RKO (cell line): ENCODE results near the gene RALGPS2.

Experiments
- DNase-seq: peaks from one replicate; pipeline ENCODE4 v3.0.0-alpha.2; 2016; ENCODE audit warnings: low spot score

The RALGPS2 gene

DNA sequence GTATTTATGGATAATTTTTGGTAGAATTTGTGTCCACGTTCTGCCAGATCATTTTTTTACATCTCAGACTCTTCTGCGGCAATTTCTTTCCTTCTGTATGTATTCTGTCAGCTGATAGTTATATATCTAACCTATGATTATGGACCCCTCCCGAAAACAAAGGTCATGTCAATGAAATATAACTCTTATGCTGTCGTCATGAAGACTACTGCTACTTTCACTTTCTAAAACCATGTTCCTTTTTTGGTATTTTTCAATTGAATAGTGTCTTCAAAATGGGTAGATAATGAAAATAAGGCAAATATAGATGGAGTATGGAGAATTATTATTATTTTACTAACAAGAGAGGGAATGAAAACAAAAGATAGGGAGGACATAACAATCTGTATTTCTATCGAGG, 142.6 kb downstream of the RALGPS2 start:
- no peak for DNase-seq

DNA sequence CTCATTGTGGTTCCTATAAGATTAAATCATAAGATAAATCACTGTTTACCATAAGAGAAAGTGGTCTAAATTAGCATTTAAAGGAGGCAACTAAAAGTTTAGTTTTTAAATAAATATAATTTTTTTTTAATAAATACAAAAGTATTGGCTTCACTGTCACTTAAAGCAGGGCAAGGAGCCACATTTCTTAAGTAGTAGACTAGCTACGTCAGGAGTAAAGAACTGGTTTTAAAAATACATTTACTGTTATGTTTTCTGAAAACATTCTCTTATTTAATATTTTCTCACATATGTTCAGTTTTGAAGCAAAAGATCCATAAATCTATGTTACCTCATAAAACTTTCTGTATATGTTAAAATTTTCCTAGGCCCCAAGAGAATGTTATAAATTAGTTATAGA, 143.7 kb downstream of the RALGPS2 start:
- no peak for DNase-seq

DNA sequence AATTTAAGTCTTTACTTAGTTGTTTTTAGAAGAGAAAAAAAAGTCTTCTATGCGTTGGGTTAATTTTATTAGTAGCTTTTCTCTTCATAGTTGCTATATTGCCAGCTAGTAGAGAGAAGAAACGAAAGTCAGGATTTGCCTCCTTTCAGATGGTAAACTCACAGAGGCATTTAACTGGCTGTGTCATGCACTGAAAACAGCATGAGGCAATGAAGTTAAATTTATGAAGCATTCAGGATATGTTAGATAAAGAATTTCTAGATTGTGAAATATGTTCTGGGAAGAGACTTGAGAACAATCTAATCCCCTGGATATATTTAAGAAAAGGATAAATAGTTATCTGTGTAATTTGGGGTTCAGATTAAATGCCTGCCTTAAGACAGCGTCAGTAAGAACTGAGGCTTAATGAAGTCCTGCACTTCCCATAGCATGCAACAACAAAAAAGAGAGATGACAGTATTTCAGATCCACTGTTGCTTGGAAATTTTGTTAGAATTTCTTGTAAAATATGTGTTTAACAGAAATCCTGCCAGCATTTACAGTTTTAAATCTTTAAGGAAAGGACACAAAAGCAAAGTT, 144.2 kb downstream of the RALGPS2 start:
- no peak for DNase-seq

DNA sequence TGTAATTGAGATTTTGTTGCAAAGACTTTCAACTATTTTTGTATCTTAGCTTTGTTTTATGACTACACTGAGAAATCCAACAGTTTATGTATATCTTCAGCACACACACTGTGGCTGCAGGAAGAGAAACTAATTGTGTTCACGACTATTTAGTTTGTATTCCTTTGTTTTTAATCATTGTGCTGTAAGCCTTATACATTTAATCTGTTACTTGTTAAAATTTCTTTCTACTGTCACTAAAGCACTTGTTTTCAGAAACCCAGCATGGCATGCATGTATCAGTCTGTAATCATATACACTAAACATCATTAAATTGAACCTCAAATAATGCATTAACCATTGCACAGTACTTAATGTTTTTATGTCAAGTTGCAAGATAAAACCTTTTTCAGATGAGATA, 145.2 kb downstream of the RALGPS2 start:
- no peak for DNase-seq

DNA sequence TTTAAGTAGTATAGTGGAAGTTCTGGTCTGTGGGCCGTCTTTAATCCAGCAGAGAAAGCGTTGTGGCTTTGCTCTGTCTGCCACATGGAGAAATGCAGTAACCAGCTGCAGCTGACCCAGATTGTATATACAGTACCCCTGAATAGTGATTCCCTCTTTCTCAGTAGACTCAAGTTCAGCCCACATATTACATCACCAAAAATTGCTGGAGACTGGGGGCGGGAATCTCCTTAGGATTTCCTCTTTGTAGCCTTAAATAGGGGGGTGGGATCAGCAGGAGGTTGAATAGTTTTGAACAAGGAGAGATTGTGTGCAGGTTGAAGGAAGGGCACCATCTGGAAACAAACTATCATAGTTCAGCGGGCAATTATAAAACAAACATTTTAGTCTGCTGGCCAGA, 145.9 kb downstream of the RALGPS2 start, which contains the start of gene ANGPTL1:
ANGPTL1 (minus strand) TSS at position 134 of the 400 bp plus-strand sequence. CDS start 5,301 bp downstream, outside the sequence.
- DNase-seq: no peak

DNA sequence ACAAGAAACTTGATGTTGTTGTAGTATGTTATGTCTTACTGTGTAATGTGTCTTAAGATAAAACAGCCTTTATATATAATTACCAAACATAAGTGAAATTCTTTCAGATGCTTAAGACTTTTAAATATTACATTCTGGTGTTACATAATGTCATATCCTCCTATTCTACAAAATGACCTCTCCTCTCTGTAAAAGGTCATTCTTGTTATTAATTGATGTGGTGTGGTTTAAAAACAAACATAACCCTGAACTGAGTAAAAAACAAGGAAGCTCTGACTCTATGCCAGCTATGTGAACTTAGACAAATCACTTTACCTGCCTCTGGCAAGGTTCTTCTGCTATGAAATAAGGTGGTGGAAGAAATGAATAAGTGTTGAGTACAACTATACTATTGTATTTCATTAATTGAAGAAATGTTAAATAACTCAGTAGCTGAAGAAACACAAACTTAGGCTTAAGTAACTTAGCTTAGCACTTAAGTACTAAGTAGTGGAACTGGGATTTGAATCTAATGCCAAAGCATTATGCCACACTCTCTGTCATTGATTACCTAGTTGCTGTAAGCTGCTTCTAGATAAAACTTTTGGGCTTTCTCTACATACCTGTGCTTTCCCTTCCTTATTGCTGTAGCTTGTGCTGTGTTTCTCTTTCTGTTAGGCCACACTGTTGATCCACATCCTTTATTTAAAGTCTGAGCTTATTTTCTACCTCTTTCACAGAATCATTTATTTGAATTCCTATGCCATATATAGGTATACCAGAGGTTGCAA, 146.7 kb downstream of the RALGPS2 start:
- DNase-seq: no peak

DNA sequence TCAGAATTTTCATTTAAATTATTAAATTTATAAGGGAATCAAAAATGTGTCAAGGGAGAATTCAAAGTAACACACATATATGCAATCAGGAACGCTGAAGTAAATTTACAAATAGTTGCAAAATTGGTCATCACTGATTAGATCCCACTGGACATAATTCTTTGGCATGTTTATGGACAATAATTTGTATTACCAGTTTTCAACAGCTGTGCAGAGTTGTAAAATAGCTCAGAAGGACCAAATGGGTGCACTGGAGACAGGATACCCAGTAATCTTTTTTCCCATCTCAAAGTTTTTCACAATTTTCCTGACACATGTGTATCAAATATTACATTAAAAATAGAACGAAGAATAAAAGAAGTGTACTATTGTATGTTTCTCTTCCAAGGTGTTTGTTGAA, 149.9 kb downstream of the RALGPS2 start:
- no peak for DNase-seq

DNA sequence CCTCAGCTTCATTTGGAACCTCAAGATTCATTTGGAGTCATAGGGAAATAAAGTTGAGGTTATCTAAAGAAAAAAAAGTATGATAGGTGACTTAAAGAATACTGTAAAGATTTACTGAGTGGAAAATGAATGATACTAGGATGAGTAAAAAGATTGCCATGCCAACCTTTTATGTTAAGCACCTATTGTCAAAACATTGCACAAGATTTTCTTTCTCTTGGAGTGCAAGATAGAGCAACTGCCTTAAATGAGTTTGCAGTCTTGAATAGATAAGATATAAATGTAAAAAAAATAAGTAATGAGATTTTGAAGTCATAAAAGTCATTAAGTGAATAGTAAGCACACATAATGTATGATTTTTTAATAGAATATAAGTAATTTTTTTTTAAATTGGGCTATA, 150.9 kb downstream of the RALGPS2 start:
- DNase-seq: no peak

DNA sequence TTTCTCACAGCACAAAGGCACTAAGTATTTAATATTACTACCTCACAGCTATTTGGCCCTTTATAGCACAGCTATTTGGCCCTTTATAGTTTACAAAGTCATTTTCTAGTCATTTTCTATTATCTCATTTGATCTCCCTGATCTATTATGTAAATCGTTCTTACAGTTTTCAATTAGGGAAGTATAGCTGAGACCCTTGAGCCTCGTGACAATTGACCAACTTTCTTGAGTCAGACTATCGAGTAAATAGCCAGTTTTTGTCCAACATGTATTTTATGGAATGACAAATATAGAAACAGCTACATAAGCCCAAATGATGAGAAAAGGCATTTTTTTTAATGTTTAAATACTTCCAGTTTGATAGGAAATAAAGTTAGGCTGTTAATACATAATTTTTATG, 152.9 kb downstream of the RALGPS2 start:
- DNase-seq: no peak

DNA sequence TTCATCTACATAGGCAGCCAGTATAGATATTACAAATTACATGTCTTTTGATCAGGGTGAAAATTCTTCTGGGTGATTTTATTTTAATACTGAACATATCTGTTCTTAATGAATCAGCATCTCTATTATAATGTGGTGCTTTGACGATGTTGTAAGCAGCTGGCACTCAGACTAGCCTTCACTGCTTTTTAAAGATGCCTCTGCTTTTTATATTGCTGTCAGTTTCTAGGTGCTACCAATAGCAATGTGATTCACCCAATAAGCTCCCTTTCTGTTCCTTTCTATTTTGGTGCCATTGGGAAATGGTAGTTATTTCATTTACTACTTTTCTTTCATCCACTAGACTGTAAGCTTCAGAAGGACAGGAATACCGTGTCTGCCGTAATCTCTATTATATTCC, 156.9 kb downstream of the RALGPS2 start:
- no peak for DNase-seq

DNA sequence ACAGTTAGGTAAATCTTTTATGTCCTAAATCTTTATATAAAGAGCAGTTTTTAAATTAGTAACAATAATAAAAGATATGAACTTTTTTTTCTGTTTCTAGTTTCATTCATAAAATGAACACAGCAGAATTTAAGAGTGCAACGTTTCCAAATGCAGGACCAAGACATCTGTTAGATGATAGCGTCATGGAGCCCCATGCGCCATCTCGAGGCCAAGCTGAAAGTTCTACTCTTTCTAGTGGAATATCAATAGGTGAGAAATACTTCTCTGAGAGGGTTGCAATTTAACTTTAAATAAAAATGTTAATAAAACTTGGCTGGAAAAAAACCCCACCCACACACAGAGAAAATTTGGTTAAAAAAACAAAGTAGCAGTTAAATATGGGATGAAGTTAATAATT, 160.8 kb downstream of the RALGPS2 start:
- DNase-seq: no peak

DNA sequence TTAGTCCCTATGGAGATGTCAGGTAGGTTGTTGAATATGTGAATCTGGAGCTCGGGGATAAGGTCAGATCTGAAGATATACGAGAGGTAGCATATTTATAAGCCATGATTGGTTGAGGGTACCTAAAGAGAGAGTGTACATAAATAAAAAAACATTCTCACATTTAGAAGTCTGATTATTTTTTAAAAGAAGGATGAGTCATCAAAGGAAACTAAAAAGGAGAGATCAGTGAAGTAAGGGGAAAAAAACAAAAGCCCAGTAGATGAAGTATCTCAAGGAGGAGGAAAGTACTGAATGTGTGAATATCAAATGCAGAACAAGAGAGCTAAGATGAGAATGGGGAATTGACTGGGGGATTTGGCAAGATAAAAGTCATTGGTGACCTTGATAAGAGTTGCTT, 161.5 kb downstream of the RALGPS2 start:
- no peak for DNase-seq

DNA sequence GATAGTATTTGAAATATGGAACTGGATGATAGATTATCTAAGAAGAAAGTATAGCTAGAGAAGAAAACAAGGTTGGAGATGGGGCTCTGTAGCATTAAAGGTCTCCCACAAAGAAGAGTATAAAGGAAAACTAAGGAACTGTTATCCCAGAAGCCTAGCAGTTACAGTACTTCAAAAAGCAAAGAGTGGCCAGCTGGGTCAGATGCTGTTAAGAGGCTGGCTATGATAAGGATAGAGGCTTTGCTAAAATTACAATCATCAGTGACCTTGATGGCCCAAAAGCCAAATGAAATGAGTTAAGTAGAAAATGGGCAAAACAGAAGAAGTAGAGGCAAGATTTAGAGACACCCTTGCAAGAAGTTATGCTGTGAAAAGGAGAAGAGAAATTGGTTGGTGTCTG, 170.9 kb downstream of the RALGPS2 start:
- no peak for DNase-seq

DNA sequence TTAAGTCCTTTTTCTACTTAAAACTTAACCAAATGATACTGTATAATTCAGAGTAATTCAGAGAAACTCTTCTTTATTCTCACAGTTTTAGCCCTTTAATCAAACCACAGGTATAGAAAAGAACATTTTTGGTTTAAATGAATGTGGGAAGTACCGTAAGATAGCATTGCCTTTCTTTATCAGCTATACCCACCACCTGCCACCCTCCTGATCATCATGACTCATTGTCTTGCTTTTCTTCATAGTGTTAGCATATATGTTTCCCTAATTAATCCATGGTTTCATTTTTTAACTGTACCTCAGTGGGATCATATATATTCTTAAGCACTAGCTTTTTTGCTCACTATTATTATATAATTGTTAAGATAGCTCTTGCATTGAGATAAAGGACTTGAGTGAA, 173.4 kb downstream of the RALGPS2 start:
- DNase-seq: no peak

DNA sequence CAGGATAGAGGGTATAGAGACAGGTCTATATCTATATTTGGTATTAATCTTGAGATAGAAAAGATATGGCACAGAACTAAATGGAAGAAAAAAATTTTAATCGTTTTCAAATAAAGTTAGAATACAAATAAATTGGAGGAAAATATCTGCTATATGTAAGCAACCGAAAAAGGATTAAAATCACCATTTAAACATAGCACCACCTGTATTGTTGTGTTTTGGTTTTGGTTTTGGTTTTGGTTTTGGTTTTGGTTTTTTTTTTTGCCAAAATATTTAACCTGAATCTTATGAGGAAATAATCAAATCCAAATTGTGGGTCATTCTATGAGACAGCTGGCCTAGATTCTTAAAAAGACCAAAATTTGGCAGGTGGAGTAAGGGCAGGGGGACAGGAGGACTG, 174.4 kb downstream of the RALGPS2 start:
- no peak for DNase-seq

DNA sequence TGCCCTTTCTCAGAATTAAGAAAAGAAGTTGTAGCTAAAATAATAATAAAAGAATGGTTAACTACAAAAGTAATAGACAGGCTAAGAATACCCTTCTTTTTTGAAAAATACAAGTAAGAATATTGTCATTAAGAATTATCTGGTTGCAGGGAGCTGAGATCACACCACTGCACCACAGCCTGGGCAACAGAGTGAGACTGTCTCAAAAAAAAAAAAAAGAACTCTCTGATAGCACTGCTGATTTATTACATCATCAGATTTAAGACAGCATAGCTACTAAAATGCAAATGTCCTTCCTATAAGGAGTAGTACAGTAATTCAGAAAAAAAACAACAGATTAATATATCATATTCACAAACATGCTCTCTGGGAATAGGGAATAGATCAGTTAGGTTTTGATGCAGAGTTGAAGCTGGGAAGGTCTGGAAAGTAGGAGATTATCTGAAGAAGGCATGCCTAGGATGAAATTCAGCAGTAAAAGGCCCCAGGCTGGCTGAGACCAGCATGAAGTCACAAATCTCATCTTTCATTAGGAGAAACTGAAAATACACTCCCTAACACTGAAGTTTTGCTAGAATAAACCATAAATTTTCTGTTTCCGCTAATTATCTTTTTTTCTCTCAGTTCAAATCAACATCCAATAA, 176.6 kb downstream of the RALGPS2 start:
- no peak for DNase-seq

DNA sequence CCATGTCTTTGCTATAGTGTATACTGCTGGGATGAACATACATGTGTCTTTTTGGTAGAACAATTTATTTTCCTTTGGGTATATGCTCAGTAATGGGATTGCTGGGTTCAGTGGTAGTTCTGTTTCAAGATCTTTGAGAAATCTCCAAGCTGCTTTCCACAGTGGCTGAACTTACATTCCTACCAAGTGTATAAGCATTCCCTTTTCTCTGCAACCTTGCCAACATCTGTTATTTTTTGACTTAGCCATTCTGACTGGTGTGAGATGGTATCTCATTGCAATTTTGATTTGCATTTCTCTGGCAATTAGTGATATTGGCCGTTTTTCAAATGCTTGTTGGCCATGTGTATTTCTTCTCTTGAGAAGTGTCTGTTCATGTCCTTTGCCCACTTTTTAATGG, 183.3 kb downstream of the RALGPS2 start:
- DNase-seq: no peak

DNA sequence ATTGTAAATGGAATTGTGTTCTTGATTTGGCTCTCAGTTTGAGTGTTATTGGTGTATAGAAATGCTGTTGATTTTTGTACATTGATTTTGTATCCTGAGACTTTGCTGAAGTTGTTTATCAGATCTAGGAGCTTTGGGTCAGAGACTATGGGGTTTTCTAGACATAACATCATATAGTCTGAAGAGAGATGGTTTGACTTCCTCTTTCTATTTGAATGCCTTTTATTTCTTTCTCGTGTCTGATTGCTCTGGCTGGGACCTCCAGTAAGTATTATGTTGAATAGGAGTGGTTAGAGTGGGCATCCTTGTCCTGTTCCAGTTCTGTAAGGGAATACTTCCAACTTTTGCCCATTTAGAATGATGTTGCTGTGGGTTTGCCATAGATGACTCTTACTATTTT, 185.0 kb downstream of the RALGPS2 start:
- no peak for DNase-seq

DNA sequence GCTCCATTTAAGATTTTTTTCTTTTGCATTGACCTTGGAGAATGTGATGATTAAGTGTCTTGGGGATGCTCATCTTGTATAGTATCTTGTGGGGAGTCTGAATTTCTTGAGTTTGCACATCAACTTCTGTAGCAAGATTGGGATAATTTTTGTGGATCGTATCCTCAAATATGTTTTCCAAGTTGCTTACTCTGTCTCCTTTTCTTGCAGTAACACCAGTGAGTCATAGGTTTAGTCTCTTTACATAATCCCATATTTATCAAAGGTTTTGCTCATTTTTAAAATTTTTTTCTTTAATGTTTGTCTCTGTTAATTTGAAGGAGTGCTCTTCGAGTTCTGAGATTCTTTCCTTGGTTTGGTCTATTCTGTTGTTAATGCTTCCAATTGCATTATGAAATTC, 187.6 kb downstream of the RALGPS2 start:
- no peak for DNase-seq

DNA sequence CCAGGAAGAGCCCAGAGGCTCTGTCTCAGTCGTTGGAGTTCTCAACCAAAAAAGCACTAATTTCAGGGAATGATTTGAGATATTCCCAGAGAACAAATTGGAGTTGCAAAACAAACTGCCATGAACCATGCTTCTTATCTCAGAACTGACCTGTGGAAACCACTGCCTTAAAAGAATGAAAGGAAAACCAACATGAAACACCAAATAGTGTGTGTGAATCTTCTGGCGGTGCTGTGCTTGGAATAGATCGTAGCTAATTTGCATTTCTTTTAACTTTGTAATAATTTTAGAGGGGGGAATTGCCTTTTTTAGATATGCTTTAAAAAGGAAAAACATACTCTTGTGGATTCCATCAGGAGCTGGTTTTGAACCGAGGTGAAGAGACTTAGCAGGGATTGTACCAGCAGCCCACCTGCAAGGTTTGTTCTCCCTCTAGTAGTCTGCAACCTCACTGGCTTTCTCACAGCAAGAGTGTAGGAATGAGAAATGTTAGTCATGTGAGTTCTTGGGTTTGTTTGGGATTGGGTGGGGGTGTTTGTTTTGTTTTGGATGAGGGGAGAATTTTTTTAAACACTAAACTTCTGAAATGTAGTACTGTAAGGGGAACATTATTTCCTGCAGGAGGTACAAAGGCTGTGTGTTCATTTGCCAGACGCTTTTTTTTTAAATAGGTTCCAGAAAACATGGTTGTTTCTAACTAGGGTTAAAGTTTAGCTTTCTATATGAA, 191.6 kb downstream of the RALGPS2 start:
- no peak for DNase-seq

DNA sequence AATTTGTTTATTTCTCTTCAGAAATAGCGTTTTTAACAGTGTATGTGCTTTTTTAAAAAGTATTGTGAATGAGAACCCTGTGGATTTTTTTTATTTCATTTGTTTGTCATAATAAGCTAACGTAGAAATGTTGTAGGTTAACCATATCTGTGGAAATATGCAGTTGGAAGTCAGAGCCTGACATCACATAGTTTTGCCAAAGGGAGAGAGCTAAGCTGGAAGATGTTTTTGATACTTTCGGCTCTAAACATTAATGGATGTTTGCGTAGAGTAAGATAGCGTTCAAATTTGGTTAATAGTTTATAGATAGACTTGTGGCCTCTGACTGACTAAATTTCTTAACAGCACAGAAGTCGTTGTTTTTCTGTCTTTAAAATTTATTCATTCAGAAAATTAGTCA, 193.3 kb downstream of the RALGPS2 start:
- DNase-seq: no peak

DNA sequence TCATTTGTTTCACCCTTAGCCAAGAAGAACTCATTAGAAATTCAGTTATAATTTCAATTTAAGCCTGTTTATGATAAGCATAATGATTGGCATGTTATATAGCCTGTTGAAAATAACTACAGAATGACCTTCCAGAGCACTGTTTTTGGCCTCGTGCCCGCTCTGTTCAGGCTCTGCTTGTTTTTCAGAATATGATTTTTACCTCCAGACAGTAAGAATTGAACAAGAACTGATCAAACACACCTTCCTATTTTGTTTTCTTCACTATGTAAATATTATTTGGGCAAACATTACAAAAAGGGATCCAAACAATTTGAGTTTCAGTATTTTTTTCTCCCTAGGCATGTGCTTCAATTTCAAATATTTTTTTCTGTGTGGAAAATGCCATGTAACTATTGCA, 193.9 kb downstream of the RALGPS2 start:
- no peak for DNase-seq

DNA sequence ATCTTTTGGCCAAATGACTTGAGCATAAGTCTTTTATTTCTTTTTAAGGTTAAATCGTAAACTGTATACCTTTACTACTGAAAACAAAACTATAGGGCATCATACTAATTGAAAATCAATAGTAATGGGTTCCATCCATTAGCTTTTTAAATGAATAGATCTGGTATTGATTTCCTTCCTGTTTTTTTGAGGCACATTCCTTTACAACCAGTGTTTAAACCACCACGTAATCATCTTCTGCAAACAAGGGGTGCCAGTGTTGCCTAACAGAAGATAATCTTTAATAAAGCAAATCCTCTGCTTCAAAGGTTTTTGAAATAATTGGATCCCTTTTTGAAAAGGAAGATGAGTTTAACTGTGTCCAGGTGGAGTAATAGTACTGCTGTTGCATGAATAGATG, 194.5 kb downstream of the RALGPS2 start:
- DNase-seq: no peak
